ENCODE results near the gene JAM3. TPM values are rescaled to one million over a fixed set of nuclear protein-coding genes. Genes with fewer than 3 reads are reported as not detected.

JAM3 gene
- total and polyA plus RNA-seq, 2 experiments from 2014 or later: 46.2 to 63.7 TPM

GRCh38 chr11:134027671-134028070 lies 41.2 kb upstream of the JAM3 start:
- Histone ChIP-seq H4K20me1 (ENCODE audit: insufficient read depth) (no peaks in the 10 kb centered on the region), H3K27ac (no peak overlapping the region), H3K27me3 (replicated peaks; ENCODE audit: insufficient read depth) (no peaks in the 10 kb centered on the region), H3K9me2 (ENCODE audit: insufficient read depth) (no peaks in the 10 kb centered on the region), H2AFZ (no peak overlapping the region), H3K79me2 (ENCODE audit: insufficient read depth) (no peaks in the 10 kb centered on the region), H3K4me2 (ENCODE audit: unreplicated experiment) (no peak overlapping the region), H3K4me1 (ENCODE audit: insufficient read depth) (peaks cover 5% of the 10 kb centered on the region; the same call in 1 of the 2 replicates), H3K9me3 (ENCODE audit: low read depth) (no peaks in the 10 kb centered on the region), H3K36me3 (ENCODE audit: low read depth) (no peaks in the 10 kb centered on the region), H3K4me3 (no peak overlapping the region), H3F3A (ENCODE audit: insufficient read depth) (no peaks in the 10 kb centered on the region), H3K9ac (no peak overlapping the region)
- no peak for TF ChIP-seq EZH2phosphoT487 (IDR thresholded peaks at IDR 0.05; ENCODE audit: insufficient read depth, low read depth)
- TF ChIP-seq EZH2 (IDR thresholded peaks at IDR 0.05; ENCODE audit: insufficient read depth, poor library complexity, severe bottlenecking): no peak
- 78 to 89% methylated on average over 4 of the region's 4 CpGs for WGBS, 2 experiments (ENCODE audit: low coverage in 1 of 2, low lambda C conversion rate in 2 of 2, missing lambda C conversion rate in 2 of 2)
- in situ Hi-C loops (cut with MboI): no loop called here
- no peak for DNase-seq

- TF ChIP-seq EZH2phosphoT487 (IDR thresholded peaks at IDR 0.05; ENCODE audit: insufficient read depth, low read depth): no peak
- no peak for TF ChIP-seq EZH2 (IDR thresholded peaks at IDR 0.05; ENCODE audit: insufficient read depth, poor library complexity, severe bottlenecking)
- no peak overlapping the region for H3K4me2 ChIP-seq (ENCODE audit: unreplicated experiment)
- no peaks in the 10 kb centered on the region for H4K20me1 ChIP-seq (ENCODE audit: insufficient read depth)
- no peaks in the 10 kb centered on the region for H3K9me3 ChIP-seq (ENCODE audit: low read depth)
- no peaks in the 10 kb centered on the region for H3K79me2 ChIP-seq (ENCODE audit: insufficient read depth)
- WGBS, 2 experiments (ENCODE audit: low coverage in 1 of 2, low lambda C conversion rate in 2 of 2, missing lambda C conversion rate in 2 of 2): 76 to 84% methylated on average over 3 of the region's 3 CpGs
- H3K9me2 ChIP-seq (ENCODE audit: insufficient read depth): no peaks in the 10 kb centered on the region
- in situ Hi-C loops (cut with MboI): no loop called here
- no peak overlapping the region for H3K4me3 ChIP-seq
- no peak overlapping the region for H3K27ac ChIP-seq
- H3F3A ChIP-seq (ENCODE audit: insufficient read depth): no peaks in the 10 kb centered on the region
- DNase-seq: no peak
- no peaks in the 10 kb centered on the region for H3K27me3 ChIP-seq (replicated peaks; ENCODE audit: insufficient read depth)
- H3K4me1 ChIP-seq (ENCODE audit: insufficient read depth): peaks cover 11% of the 10 kb centered on the region
- H3K9ac ChIP-seq: no peak overlapping the region
- no peaks in the 10 kb centered on the region for H3K36me3 ChIP-seq (ENCODE audit: low read depth)
- H2AFZ ChIP-seq: no peak overlapping the region
Measured at GRCh38 chr11:134028368-134028920, 40.4 kb upstream of the JAM3 start.

GRCh38 chr11:134030853-134031252 lies 38.0 kb upstream of the JAM3 start:
- peaks cover 4% of the 10 kb centered on the region; the same call in 1 of the 2 replicates for H3F3A ChIP-seq (ENCODE audit: insufficient read depth)
- H3K4me3 ChIP-seq: no peak overlapping the region
- no peaks in the 10 kb centered on the region for H4K20me1 ChIP-seq (ENCODE audit: insufficient read depth)
- no peak overlapping the region for H2AFZ ChIP-seq
- no peak overlapping the region for H3K4me2 ChIP-seq (ENCODE audit: unreplicated experiment)
- no peaks in the 10 kb centered on the region for H3K27me3 ChIP-seq (replicated peaks; ENCODE audit: insufficient read depth)
- no peaks in the 10 kb centered on the region for H3K36me3 ChIP-seq (ENCODE audit: low read depth)
- no peaks in the 10 kb centered on the region for H3K9me2 ChIP-seq (ENCODE audit: insufficient read depth)
- no peak overlapping the region for H3K27ac ChIP-seq
- WGBS, 2 experiments (ENCODE audit: low coverage in 1 of 2, low lambda C conversion rate in 2 of 2, missing lambda C conversion rate in 2 of 2): 85 to 87% methylated on average over 16 of the region's 16 CpGs
- in situ Hi-C loops (cut with MboI): no loop called here
- no peak overlapping the region for H3K9ac ChIP-seq
- no peaks in the 10 kb centered on the region for H3K9me3 ChIP-seq (ENCODE audit: low read depth)
- no peak for DNase-seq
- TF ChIP-seq EZH2phosphoT487 (IDR thresholded peaks at IDR 0.05; ENCODE audit: insufficient read depth, low read depth) (no peak), EZH2 (IDR thresholded peaks at IDR 0.05; ENCODE audit: insufficient read depth, poor library complexity, severe bottlenecking) (no peak)
- H3K4me1 ChIP-seq (ENCODE audit: insufficient read depth): peaks cover 14% of the 10 kb centered on the region
- no peaks in the 10 kb centered on the region for H3K79me2 ChIP-seq (ENCODE audit: insufficient read depth)

GRCh38 chr11:134032043-134032442 lies 36.8 kb upstream of the JAM3 start:
- in situ Hi-C loops (cut with MboI): no loop called here
- no peak for TF ChIP-seq EZH2 (IDR thresholded peaks at IDR 0.05; ENCODE audit: insufficient read depth, poor library complexity, severe bottlenecking)
- TF ChIP-seq EZH2phosphoT487 (IDR thresholded peaks at IDR 0.05; ENCODE audit: insufficient read depth, low read depth): no peak
- DNase-seq: no peak
- peaks cover 8% of the 10 kb centered on the region; the same call in 1 of the 2 replicates for H3F3A ChIP-seq (ENCODE audit: insufficient read depth)
- H3K27ac ChIP-seq: no peak overlapping the region
- H4K20me1 ChIP-seq (ENCODE audit: insufficient read depth): no peaks in the 10 kb centered on the region
- no peaks in the 10 kb centered on the region for H3K36me3 ChIP-seq (ENCODE audit: low read depth)
- no peaks in the 10 kb centered on the region for H3K9me3 ChIP-seq (ENCODE audit: low read depth)
- no peak overlapping the region; the same call in 1 of the 2 replicates for H3K9ac ChIP-seq
- no peaks in the 10 kb centered on the region for H3K9me2 ChIP-seq (ENCODE audit: insufficient read depth)
- H3K79me2 ChIP-seq (ENCODE audit: insufficient read depth): no peaks in the 10 kb centered on the region
- no peak overlapping the region for H3K4me3 ChIP-seq
- H3K4me1 ChIP-seq (ENCODE audit: insufficient read depth): peaks cover 14% of the 10 kb centered on the region
- 73 to 76% methylated on average over 6 of the region's 6 CpGs for WGBS, 2 experiments (ENCODE audit: low coverage in 1 of 2, low lambda C conversion rate in 2 of 2, missing lambda C conversion rate in 2 of 2)
- no peaks in the 10 kb centered on the region for H3K27me3 ChIP-seq (replicated peaks; ENCODE audit: insufficient read depth)
- peak overlapping the region; percentile 66 for H2AFZ ChIP-seq
- H3K4me2 ChIP-seq (ENCODE audit: unreplicated experiment): no peak overlapping the region
